Caco-2 (cell line): Measurements from ENCODE around the gene DLL4. TPM values are rescaled to one million over a fixed set of nuclear protein-coding genes. Genes with fewer than 3 reads are reported as not detected.
A peak's percentile ranks its signal among the peaks of the same experiment; 100 is the strongest.

Source experiments
- BruUV-seq: library from RNA; stranded (reverse); fragments of 400-500 nt; replicated peaks from 2 replicates; lab custom pipeline; 2021; lab: Mats Ljungman, UMichigan
- CTCF ChIA-PET: fragments of 300-600 bp; sonication (Branson Sonifier 250); formaldehyde crosslinking; loops from one replicate; lab custom pipeline; 2022; ENCODE audit warnings: antibody characterized with exemption; lab: Charles Lee
- POLR2A ChIA-PET: fragments of 300-600 bp; sonication (Branson Sonifier 250); formaldehyde crosslinking; loops from one replicate; lab custom pipeline; 2022; ENCODE audit warnings: antibody characterized with exemption; lab: Charles Lee
- DNase-seq, 2 experiments: peaks; one replicate each; pipeline versions ENCODE4 v3.0.0 to v3.0.0-alpha.2; 2020 to 2022
- H3K27me3 ChIP-seq: replicated peaks from 2 replicates; pipeline ENCODE4 v1.6.0; 2011; ENCODE audit warnings: low read length; ENCODE audit not compliant: control insufficient read depth, insufficient read depth
- H3K36me3 ChIP-seq: 2 replicates; pipeline ENCODE4 v1.5.1; 2011; ENCODE audit warnings: low read length; ENCODE audit not compliant: control insufficient read depth, insufficient read depth
- H3K4me1 ChIP-seq: fragments of 250-450 bp; sonication (Bioruptor Pico); 2 replicates; pipeline ENCODE4 v1.5.1; 2020; ENCODE audit warnings: mild to moderate bottlenecking
- H3K4me3 ChIP-seq: 2 replicates; pipeline ENCODE4 v1.5.1; 2011; ENCODE audit warnings: low read depth, mild to moderate bottlenecking, control low read depth, low read length
- H3K9me3 ChIP-seq: fragments of 250-450 bp; sonication (Bioruptor Pico); 2 replicates; pipeline ENCODE4 v1.5.1; 2020; ENCODE audit warnings: mild to moderate bottlenecking, moderate library complexity
- H3K27ac Mint-ChIP-seq: one replicate; pipeline ENCODE4 v1.8.0; 2022; ENCODE audit warnings: mixed read lengths; ENCODE audit not compliant: unreplicated experiment
- H3K27me3 Mint-ChIP-seq: one replicate; pipeline ENCODE4 v1.8.0; 2022; ENCODE audit warnings: mixed read lengths; ENCODE audit not compliant: insufficient read depth, unreplicated experiment
- H3K36me3 Mint-ChIP-seq: one replicate; pipeline ENCODE4 v1.8.0; 2022; ENCODE audit warnings: mild to moderate bottlenecking, mixed read lengths; ENCODE audit not compliant: insufficient read depth, unreplicated experiment
- H3K4me1 Mint-ChIP-seq: one replicate; pipeline ENCODE4 v1.8.0; 2022; ENCODE audit warnings: low read depth, mixed read lengths; ENCODE audit not compliant: unreplicated experiment
- H3K4me3 Mint-ChIP-seq: one replicate; pipeline ENCODE4 v1.8.0; 2022; ENCODE audit warnings: mild to moderate bottlenecking, moderate library complexity, mixed read lengths; ENCODE audit not compliant: unreplicated experiment
- H3K9me3 Mint-ChIP-seq: one replicate; pipeline ENCODE4 v1.8.0; 2022; ENCODE audit warnings: mixed read lengths; ENCODE audit not compliant: unreplicated experiment
- intact Hi-C: fragments of 100-400 bp; cut with micrococcal nuclease; formaldehyde crosslinking; loops from one replicate; pipeline ENCODE4 v1.10.0; 2022; ENCODE audit not compliant: unreplicated experiment
- total RNA-seq: library from RNA; stranded (reverse); gene quantifications from 2 replicates; pipeline ENCODE4 v1.2.3, GENCODE V29; 2022
- TF ChIP-seq, protein P1 (sequence below), 2 experiments: fragments of 200-600 bp in 1 of 2; IDR thresholded peaks; 1 replicate in 1 of 2; 2 replicates in 1 of 2; pipeline versions ENCODE4 v1.5.1 to v1.8.0; 2011 to 2022; ENCODE audit warnings: antibody characterized with exemption in 1 of 2, control low read depth in 1 of 2, inconsistent platforms in 1 of 2, low read depth in 1 of 2, low read length in 1 of 2, mild to moderate bottlenecking in 1 of 2, moderate library complexity in 1 of 2; ENCODE audit not compliant: insufficient read depth in 1 of 2, severe bottlenecking in 1 of 2, unreplicated experiment in 1 of 2

DLL4 gene
- total RNA-seq, 1 experiment from 2014 or later = 3.4 TPM

GRCh38 chr15:40941068-40941527 lies 12.0 kb downstream of the DLL4 start:
- Mint-ChIP-seq H3K27ac (peak overlapping the region; percentile 95), H3K36me3 (peaks cover 5% of the 10 kb centered on the region), H3K4me1 (no peaks in the 10 kb centered on the region), H3K27me3 (no peaks in the 10 kb centered on the region), H3K4me3 (peak overlapping the region; percentile 79), H3K9me3 (no peaks in the 10 kb centered on the region)
- no peaks in the 10 kb centered on the region for H3K9me3 ChIP-seq
- H3K4me1 ChIP-seq = peaks cover 12% of the 10 kb centered on the region
- ChIA-PET CTCF (interaction anchor here (0.6 to 4.3 kb wide), 21 partner anchors 7 to 290 kb away, joined by 3 to 56 read pairs (median 5); partner anchors contain the start of genes CHAC1, CHP1, DLL4 and VPS18), POLR2A (interaction anchor here (0.6 to 2.9 kb wide), 6 partner anchors 8 to 175 kb away, joined by 3 to 33 read pairs (median 10); partner anchors contain the start of genes CHAC1, DLL4 and INO80)
- intact Hi-C loops = loop anchor here (1.0 to 5.0 kb wide), 3 partner anchors 9 to 34 kb away; partner anchors contain the start of gene CHAC1
- TF ChIP-seq, protein P1, sequence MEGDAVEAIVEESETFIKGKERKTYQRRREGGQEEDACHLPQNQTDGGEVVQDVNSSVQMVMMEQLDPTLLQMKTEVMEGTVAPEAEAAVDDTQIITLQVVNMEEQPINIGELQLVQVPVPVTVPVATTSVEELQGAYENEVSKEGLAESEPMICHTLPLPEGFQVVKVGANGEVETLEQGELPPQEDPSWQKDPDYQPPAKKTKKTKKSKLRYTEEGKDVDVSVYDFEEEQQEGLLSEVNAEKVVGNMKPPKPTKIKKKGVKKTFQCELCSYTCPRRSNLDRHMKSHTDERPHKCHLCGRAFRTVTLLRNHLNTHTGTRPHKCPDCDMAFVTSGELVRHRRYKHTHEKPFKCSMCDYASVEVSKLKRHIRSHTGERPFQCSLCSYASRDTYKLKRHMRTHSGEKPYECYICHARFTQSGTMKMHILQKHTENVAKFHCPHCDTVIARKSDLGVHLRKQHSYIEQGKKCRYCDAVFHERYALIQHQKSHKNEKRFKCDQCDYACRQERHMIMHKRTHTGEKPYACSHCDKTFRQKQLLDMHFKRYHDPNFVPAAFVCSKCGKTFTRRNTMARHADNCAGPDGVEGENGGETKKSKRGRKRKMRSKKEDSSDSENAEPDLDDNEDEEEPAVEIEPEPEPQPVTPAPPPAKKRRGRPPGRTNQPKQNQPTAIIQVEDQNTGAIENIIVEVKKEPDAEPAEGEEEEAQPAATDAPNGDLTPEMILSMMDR (IDR thresholded peaks at IDR 0.05; ENCODE audit: insufficient read depth in 1 of 2, low read depth in 1 of 2, low read length in 1 of 2, severe bottlenecking in 1 of 2, unreplicated experiment in 1 of 2) = no peak
- H3K4me3 ChIP-seq = peak overlapping the region; percentile 56
- H3K27me3 ChIP-seq = no peaks in the 10 kb centered on the region
- DNase-seq = no peak
- BruUV-seq = TSS peak; percentile 88
- H3K36me3 ChIP-seq = no peaks in the 10 kb centered on the region

- H3K27ac Mint-ChIP-seq = peak overlapping the region; percentile 95
These were observed 12.6 kb downstream of the DLL4 start for GRCh38 chr15:40941528-40942336.

More at GRCh38 chr15:40941528-40942336, 12.6 kb downstream of the DLL4 start:
- BruUV-seq = no TSS peak
- Mint-ChIP-seq H3K36me3 (peaks cover 5% of the 10 kb centered on the region), H3K4me1 (no peaks in the 10 kb centered on the region), H3K27me3 (no peaks in the 10 kb centered on the region), H3K9me3 (no peaks in the 10 kb centered on the region), H3K4me3 (peak overlapping the region; percentile 79)
- TF ChIP-seq, protein P1 (IDR thresholded peaks at IDR 0.05; ENCODE audit: insufficient read depth in 1 of 2, low read depth in 1 of 2, low read length in 1 of 2, severe bottlenecking in 1 of 2, unreplicated experiment in 1 of 2) = peak; percentile 16 to 60
- Histone ChIP-seq H3K9me3 (no peaks in the 10 kb centered on the region), H3K4me1 (peaks cover 12% of the 10 kb centered on the region), H3K4me3 (peak overlapping the region; percentile 56), H3K36me3 (no peaks in the 10 kb centered on the region), H3K27me3 (no peaks in the 10 kb centered on the region)
- CTCF ChIA-PET = interaction anchor here (0.6 to 4.3 kb wide), 26 partner anchors 8 to 290 kb away, joined by 3 to 56 read pairs (median 4); partner anchors contain the start of genes CHAC1, CHP1, DLL4 and VPS18
- intact Hi-C loops = loop anchor here (1.0 to 5.0 kb wide), 4 partner anchors 9 to 77 kb away; partner anchors contain the start of gene CHAC1
- DNase-seq = peak; percentile 86 to 90
- POLR2A ChIA-PET = interaction anchor here (0.5 to 2.9 kb wide), 9 partner anchors 9 to 175 kb away, joined by 3 to 33 read pairs (median 6); partner anchors contain the start of genes CHAC1, DLL4 and INO80
